ENCODE measurements around the gene ARRB1.

The ARRB1 gene

DNA sequence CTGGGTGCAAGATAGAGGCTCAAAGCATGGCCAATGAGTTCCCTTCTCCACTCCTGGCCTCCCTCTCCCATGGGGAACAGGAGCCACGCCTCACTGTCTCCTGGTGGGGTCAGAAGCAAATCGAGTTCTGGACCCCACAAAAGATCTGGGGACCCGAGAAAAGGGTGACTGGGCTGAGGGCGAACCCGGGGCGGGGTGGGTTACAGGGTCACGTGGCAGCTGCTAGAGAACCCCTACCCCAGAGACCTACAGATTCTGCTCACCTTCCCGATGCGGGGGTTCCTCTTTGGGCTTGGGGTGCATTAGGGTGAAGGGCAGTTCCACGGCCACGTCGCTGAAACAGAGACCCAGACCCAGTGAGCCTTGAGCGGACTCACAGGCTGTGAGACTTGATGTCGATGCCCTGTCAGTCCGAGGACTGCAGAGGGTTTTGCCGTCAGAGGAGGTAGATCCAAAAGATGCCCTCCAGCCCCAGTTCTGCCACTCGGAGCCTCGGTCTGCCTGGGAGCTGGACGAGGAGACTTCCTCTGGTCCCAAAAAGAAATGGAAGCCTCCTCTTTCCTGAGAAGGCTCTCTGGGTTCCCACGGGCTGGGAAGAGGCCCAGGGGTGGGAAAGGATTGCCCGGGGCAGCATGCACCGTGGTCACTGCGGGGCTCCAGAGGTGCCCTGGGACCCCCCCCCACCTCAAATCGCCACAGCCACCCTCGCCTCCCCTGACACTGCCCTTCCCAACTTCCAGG, 82.7 kb downstream of the ARRB1 start:
- no peak for DNase-seq (ENCODE audit: low spot score)
- TF ChIP-seq, protein P1, sequence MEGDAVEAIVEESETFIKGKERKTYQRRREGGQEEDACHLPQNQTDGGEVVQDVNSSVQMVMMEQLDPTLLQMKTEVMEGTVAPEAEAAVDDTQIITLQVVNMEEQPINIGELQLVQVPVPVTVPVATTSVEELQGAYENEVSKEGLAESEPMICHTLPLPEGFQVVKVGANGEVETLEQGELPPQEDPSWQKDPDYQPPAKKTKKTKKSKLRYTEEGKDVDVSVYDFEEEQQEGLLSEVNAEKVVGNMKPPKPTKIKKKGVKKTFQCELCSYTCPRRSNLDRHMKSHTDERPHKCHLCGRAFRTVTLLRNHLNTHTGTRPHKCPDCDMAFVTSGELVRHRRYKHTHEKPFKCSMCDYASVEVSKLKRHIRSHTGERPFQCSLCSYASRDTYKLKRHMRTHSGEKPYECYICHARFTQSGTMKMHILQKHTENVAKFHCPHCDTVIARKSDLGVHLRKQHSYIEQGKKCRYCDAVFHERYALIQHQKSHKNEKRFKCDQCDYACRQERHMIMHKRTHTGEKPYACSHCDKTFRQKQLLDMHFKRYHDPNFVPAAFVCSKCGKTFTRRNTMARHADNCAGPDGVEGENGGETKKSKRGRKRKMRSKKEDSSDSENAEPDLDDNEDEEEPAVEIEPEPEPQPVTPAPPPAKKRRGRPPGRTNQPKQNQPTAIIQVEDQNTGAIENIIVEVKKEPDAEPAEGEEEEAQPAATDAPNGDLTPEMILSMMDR (IDR thresholded peaks at IDR 0.05; ENCODE audit: extremely low read depth, insufficient read depth, missing control alignments), result no peak
- in situ Hi-C loops (cut with MboI; ENCODE audit: low pct_unique_long_range_greater_than_20kb, low sequenced_read_pairs, unreplicated experiment), result no loop called here

DNA sequence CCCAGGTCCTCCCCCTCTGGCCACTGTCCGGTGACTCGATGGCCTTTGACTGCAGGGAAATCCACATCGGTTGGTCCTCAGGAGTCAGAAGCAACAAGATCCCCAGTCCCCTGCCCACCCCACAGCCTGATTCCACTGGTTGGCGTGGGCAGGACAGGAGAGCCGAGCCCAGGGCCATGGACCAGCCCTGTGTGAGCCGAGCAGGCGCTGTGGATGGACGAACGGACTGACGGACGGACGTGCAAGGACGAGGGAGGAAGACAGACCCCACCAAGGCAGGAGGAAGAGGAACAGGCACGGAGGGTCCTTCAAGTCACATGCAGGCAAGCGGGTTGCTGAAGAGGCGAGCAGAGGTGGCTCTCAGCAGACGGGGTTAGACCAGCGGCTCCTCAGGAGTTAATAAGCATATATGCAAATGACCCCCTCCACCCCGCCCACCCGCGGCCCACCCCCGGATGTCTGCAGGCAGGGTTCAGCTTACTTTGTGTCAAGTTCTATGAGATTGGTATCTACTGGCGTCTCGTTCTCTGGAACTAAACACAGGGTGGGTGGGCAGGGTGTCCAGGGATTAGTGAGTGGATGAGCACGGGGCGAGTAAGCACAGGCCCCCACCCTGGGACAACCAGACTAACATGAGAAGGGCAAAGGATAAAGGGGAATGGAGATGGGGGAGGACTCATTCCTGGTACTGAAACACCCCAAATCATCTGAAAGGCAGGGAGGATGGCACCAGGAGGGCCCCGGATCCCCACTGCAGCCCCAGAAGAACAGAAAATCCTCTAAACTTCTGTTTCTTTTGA, 84.1 kb downstream of the ARRB1 start:
- DNase-seq (ENCODE audit: low spot score), result no peak
- in situ Hi-C loops (cut with MboI; ENCODE audit: low pct_unique_long_range_greater_than_20kb, low sequenced_read_pairs, unreplicated experiment), result no loop called here
- TF ChIP-seq, protein P1 (IDR thresholded peaks at IDR 0.05; ENCODE audit: extremely low read depth, insufficient read depth, missing control alignments), result no peak

- in situ Hi-C loops (cut with MboI; ENCODE audit: low pct_unique_long_range_greater_than_20kb, low sequenced_read_pairs, unreplicated experiment), result no loop called here
- TF ChIP-seq, protein P1 (IDR thresholded peaks at IDR 0.05; ENCODE audit: extremely low read depth, insufficient read depth, missing control alignments), result no peak
- no peak for DNase-seq (ENCODE audit: low spot score)
These were observed 85.5 kb downstream of the ARRB1 start for GRCh38 chr11:75265851-75266531.

GRCh38 chr11:75264971-75265370, 86.5 kb downstream of the ARRB1 start:
- in situ Hi-C loops (cut with MboI; ENCODE audit: low pct_unique_long_range_greater_than_20kb, low sequenced_read_pairs, unreplicated experiment), result no loop called here
- TF ChIP-seq, protein P1 (IDR thresholded peaks at IDR 0.05; ENCODE audit: extremely low read depth, insufficient read depth, missing control alignments), result no peak
- no peak for DNase-seq (ENCODE audit: low spot score)

- DNase-seq (ENCODE audit: low spot score), result no peak
- in situ Hi-C loops (cut with MboI; ENCODE audit: low pct_unique_long_range_greater_than_20kb, low sequenced_read_pairs, unreplicated experiment), result no loop called here
- TF ChIP-seq, protein P1 (IDR thresholded peaks at IDR 0.05; ENCODE audit: extremely low read depth, insufficient read depth, missing control alignments), result no peak
These were observed 87.1 kb downstream of the ARRB1 start for GRCh38 chr11:75264356-75264755.

GRCh38 chr11:75263944-75264349, 87.5 kb downstream of the ARRB1 start:
- no peak for DNase-seq (ENCODE audit: low spot score)
- TF ChIP-seq, protein P1 (IDR thresholded peaks at IDR 0.05; ENCODE audit: extremely low read depth, insufficient read depth, missing control alignments), result no peak
- in situ Hi-C loops (cut with MboI; ENCODE audit: low pct_unique_long_range_greater_than_20kb, low sequenced_read_pairs, unreplicated experiment), result no loop called here

Data from GM13977 (cell line).